OCI-LY1 (cell line): ENCODE results near the gene NRTN.

ENCODE experiments used
- EZH2 ChIP-seq: fragments of 200-600 bp; sonication (generic), shearing (Covaris generic); IDR thresholded peaks from 2 replicates; pipeline ENCODE4 v1.8.0; 2017; ENCODE audit warnings: borderline replicate concordance, mixed run types, mild to moderate bottlenecking, antibody characterized with exemption, low read length, moderate library complexity, mixed read lengths
- TF ChIP-seq, protein P1 (sequence below): fragments of 200-600 bp; sonication (generic), shearing (Covaris generic); IDR thresholded peaks from 2 replicates; pipeline ENCODE4 v1.5.1; 2017; ENCODE audit warnings: mild to moderate bottlenecking, antibody characterized with exemption, low read length, moderate library complexity, mixed read lengths

GRCh38 chr19:5850743-5851293 is 46.0 kb downstream of the NRTN start:
- TF ChIP-seq, protein P1, sequence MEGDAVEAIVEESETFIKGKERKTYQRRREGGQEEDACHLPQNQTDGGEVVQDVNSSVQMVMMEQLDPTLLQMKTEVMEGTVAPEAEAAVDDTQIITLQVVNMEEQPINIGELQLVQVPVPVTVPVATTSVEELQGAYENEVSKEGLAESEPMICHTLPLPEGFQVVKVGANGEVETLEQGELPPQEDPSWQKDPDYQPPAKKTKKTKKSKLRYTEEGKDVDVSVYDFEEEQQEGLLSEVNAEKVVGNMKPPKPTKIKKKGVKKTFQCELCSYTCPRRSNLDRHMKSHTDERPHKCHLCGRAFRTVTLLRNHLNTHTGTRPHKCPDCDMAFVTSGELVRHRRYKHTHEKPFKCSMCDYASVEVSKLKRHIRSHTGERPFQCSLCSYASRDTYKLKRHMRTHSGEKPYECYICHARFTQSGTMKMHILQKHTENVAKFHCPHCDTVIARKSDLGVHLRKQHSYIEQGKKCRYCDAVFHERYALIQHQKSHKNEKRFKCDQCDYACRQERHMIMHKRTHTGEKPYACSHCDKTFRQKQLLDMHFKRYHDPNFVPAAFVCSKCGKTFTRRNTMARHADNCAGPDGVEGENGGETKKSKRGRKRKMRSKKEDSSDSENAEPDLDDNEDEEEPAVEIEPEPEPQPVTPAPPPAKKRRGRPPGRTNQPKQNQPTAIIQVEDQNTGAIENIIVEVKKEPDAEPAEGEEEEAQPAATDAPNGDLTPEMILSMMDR: no peak
- TF ChIP-seq EZH2: no peak
